Astrocyte of the hippocampus (primary cell): Measurements from ENCODE around the gene TAS2R30.
"Not testable (repeated sequence)": the region's sequence is repeated elsewhere in the genome, so short reads cannot be mapped to it uniquely, and the experiment has no call there.

Source experiments
- DNase-seq: peaks from one replicate; pipeline ENCODE4 v3.0.0; 2011; ENCODE audit warnings: low read depth, low spot score

Gene TAS2R30

GRCh38 chr12:11130382-11130781 lies 4.1 kb downstream of the TAS2R30 start:
- DNase-seq = no peak

DNA sequence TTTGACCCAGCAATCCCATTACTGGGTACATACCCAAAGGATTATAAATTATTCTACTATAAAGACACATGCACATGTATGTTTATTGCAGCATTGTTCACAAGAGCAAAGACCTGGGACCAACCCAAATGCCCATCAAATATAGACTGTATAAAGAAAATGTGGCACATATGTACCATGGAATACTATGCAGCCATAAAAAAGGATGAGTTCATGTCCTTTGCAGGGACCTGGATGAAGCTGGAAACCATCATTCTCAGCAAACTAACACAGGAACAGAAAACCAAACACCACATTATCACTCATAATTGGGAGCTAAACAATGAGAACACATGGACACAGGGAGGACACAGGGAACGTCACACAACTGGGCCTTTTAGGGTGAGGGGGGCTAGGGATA lies 20.3 kb downstream of the TAS2R30 start:
- not testable (repeated sequence) for DNase-seq

DNA sequence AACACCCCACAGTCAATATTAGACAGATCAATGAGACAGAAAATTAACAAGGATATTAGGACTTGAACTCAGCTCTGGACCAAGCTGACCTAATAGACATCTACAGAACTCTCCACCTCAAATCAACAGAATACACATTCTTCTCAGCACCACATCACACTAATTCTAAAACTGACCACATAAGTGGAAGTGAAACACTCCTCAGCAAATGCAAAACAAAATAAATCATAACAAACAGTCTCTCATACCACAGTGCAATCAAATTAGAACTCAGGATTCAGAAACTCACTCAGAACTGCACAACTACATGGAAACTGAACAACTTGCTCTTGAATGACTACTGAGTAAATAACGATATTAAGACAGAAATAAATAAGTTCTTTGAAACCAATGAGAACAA lies 23.2 kb downstream of the TAS2R30 start:
- DNase-seq = not testable (repeated sequence)

DNA sequence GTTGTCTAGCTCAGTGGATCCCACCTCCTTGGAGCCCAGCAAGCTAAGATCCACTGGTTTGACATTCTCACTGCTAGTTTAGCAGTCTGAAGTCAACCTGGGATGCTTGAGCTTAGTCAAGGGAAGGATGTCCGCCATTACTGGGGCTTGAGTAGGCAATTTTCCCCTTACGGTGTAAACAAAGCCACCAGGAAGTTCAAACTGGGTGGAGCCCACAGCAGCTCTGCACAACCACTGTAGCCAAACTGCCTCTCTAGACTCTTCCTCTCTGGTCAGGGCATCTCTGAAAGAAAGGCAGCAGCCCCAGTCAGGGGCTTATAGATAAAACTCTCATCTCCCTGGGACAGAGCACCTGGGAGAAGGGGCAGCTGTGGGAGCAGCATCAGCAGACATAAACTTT lies 25.6 kb downstream of the TAS2R30 start:
- DNase-seq = no peak

DNA sequence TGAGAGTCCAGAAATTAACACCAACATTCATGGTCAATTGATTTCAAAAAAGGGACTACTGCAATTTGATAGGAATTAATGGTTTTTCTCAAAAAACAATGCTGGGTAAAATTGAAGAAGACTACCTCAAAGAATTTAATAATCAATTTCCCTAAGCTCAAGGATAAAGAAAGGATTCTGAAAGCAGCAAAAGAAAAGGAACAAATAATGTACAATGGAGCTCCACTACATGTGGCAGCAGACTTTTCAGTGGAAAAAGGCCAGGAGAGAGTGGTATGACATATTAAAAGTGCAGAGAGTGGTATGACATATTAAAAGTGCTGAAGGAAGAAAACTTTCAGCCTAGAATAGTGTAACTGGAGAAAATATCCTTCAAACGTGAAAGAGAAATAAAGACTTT lies 26.7 kb downstream of the TAS2R30 start:
- no peak for DNase-seq

DNA sequence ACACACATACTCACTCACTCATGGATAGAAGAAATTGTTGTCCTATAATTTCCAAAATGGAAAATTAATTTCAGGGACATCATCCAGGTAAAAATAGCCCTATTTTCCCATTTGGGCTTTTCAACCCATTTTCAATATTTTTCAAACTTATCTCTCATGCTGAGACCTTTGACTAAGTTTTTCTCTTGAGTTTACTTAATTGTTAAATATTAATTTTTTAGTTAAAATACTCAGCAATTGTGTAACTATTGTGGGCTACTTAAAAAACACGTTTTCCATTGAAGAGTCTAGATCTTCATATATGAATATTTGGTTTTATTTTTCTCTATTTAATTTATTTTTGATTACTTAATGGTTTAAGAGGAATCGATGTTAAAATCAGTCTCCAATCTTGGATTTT lies 28.2 kb downstream of the TAS2R30 start:
- no peak for DNase-seq

DNA sequence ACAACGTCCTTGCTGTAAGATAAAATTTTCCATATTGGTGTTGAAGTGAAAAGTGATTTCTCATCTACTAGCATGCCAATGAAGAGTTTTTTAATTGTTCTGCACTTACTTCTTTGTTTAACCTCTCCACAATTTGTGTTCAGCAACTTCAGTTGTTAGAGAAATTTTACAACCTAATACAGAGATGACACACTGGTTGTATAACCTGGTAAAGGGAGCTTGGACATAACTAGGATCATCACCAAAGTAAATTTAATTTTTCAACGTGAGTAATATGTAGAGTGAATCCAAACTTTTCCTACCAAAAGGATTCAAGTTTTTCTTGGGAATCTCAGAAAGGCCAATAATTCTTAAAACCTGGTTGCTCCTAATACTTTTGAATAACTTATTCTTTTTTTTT lies 28.9 kb downstream of the TAS2R30 start:
- no peak for DNase-seq

- DNase-seq = not testable (repeated sequence)
Measured at GRCh38 chr12:11094910-11095309, 39.5 kb downstream of the TAS2R30 start.

DNA sequence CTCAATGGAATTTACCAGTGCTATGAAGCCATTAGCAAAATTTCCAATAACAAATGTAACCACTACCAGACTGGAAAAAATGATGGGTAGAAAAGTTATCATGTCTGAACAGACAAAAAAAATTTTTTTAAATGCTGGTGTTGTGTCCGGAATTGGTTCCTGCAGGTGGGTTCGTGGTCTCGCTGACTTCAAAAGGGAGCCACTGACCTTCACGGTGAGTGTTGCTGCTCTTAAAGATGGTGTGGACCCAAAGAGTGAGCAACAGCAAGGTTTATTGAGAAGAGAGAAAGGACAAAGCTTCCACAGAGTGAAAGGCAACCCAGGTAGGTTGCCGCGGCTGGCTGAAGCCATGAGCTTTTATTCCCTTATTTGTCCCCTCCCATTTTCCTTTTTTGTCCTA lies 42.3 kb downstream of the TAS2R30 start, which contains the start of gene TAS2R43:
Gene TAS2R43, minus strand, starts transcription at position 186 of the 400 bp plus-strand sequence. Its CDS starts 84 bp downstream, at position 102.
- DNase-seq = no peak

DNA sequence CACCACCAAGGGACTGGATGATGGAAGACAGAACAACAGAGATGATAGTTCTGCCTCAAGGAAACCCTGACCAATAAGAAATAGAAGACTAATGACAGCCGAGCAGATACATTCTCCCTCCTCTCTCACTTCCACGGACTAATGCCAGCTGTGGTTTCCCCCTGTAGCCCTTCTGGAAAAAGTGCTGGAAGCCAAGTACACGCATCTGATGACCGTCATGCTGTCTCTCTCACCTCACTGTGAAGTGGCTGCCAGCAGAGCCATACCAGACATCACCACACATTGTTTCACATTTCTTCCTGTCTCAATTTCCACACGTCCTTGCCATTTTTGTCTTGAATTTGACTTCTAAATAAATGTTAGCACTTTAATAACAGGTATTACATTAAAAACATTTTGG lies 45.2 kb downstream of the TAS2R30 start:
- DNase-seq = no peak

- DNase-seq = no peak
Measured at GRCh38 chr12:11085419-11085818, 49.0 kb downstream of the TAS2R30 start.
